Neural cell (in vitro differentiated cells): ENCODE results near the gene SMTNL2. TPM values are rescaled to one million over a fixed set of nuclear protein-coding genes. Genes with fewer than 3 reads are reported as not detected.

Experiments used
- H2AFZ ChIP-seq: fragments of 200-600, 300-800 bp; sonication (generic), shearing (Covaris generic); 2 replicates; pipeline ENCODE4 v1.6.0; 2014; ENCODE audit warnings: low read depth, mild to moderate bottlenecking, antibody characterized with exemption, low read length, moderate library complexity
- H3F3A ChIP-seq: fragments of 200-600 bp; shearing (Covaris generic); 2 replicates; pipeline ENCODE4 v1.6.1; 2016; ENCODE audit warnings: mild to moderate bottlenecking, moderate library complexity, mixed read lengths, antibody characterized with exemption, low read length; ENCODE audit not compliant: insufficient read depth, poor library complexity, severe bottlenecking
- H3K27ac ChIP-seq: fragments of 200-600, 300-800 bp; sonication (generic), shearing (Covaris generic); 2 replicates; pipeline ENCODE4 v1.5.1; 2014; ENCODE audit warnings: mild to moderate bottlenecking, low read length, moderate library complexity
- H3K27me3 ChIP-seq: fragments of 300-800, 200-600 bp; sonication (generic), shearing (Covaris generic); 2 replicates; pipeline ENCODE4 v1.6.0; 2014; ENCODE audit warnings: mild to moderate bottlenecking, low read depth, low read length, moderate library complexity; ENCODE audit not compliant: insufficient read depth
- H3K36me3 ChIP-seq: fragments of 300-800, 200-600 bp; sonication (generic), shearing (Covaris generic); 2 replicates; pipeline ENCODE4 v1.5.1; 2014; ENCODE audit warnings: mild to moderate bottlenecking, antibody characterized with exemption, low read length, moderate library complexity; ENCODE audit not compliant: insufficient read depth
- H3K4me2 ChIP-seq: fragments of 300-800, 200-600 bp; sonication (generic), shearing (Covaris generic); 2 replicates; pipeline ENCODE4 v1.6.0; 2014; ENCODE audit warnings: mild to moderate bottlenecking, low read length
- H3K4me3 ChIP-seq: fragments of 300-800, 200-600 bp; sonication (generic), shearing (Covaris generic); 2 replicates; pipeline ENCODE4 v1.5.1; 2014; ENCODE audit warnings: mild to moderate bottlenecking, low read length, moderate library complexity
- H3K79me2 ChIP-seq: fragments of 200-600 bp; shearing (Covaris generic); replicated peaks from 2 replicates; pipeline ENCODE4 v1.6.0; 2014; ENCODE audit warnings: mild to moderate bottlenecking, low read length, moderate library complexity; ENCODE audit not compliant: insufficient read depth
- H3K9ac ChIP-seq: fragments of 300-800, 200-600 bp; sonication (generic), shearing (Covaris generic); 2 replicates; pipeline ENCODE4 v1.6.1; 2016; ENCODE audit warnings: mild to moderate bottlenecking, low read length, mixed read lengths
- H3K9me2 ChIP-seq: fragments of 200-600 bp; shearing (Covaris generic); 2 replicates; pipeline ENCODE4 v1.6.1; 2016; ENCODE audit warnings: mild to moderate bottlenecking, low read length, mixed read lengths; ENCODE audit not compliant: insufficient read depth
- H3K9me3 ChIP-seq: fragments of 200-600, 300-800 bp; sonication (generic), shearing (Covaris generic); 2 replicates; pipeline ENCODE4 v1.6.1; 2016; ENCODE audit warnings: mild to moderate bottlenecking, mixed run types, low read length, moderate library complexity, mixed read lengths
- H4K20me1 ChIP-seq: fragments of 200-600 bp; shearing (Covaris generic); 2 replicates; pipeline ENCODE4 v1.6.1; 2016; ENCODE audit warnings: mild to moderate bottlenecking, mixed run types; ENCODE audit not compliant: insufficient read depth
- EP300 ChIP-seq: fragments of 450-650 bp; conservative IDR thresholded peaks from 2 replicates; pipeline ENCODE4 v1.6.1; 2014; ENCODE audit warnings: antibody characterized with exemption, mild to moderate bottlenecking, moderate library complexity; ENCODE audit not compliant: poor library complexity, severe bottlenecking
- EZH2 ChIP-seq: fragments of 200-600, 300-800 bp; shearing (Covaris generic), sonication (generic); IDR thresholded peaks from 2 replicates; pipeline ENCODE4 v1.6.1; 2014; ENCODE audit warnings: antibody characterized with exemption, low read length, borderline replicate concordance, mild to moderate bottlenecking; ENCODE audit not compliant: insufficient read depth, poor library complexity, severe bottlenecking
- MXI1 ChIP-seq: fragments of 450-650 bp; conservative IDR thresholded peaks from 2 replicates; pipeline ENCODE4 v1.6.1; 2014; ENCODE audit warnings: antibody characterized with exemption, mild to moderate bottlenecking; ENCODE audit not compliant: poor library complexity, severe bottlenecking
- POLR2AphosphoS5 ChIP-seq: IDR thresholded peaks from 2 replicates; pipeline ENCODE4 v1.6.1; 2012
- RAD21 ChIP-seq: fragments of 450-650 bp; conservative IDR thresholded peaks from 2 replicates; pipeline ENCODE4 v1.6.1; 2014; ENCODE audit warnings: antibody characterized with exemption, mild to moderate bottlenecking, moderate library complexity
- SMC3 ChIP-seq: fragments of 450-650 bp; conservative IDR thresholded peaks from 2 replicates; pipeline ENCODE4 v1.6.1; 2014; ENCODE audit warnings: antibody characterized with exemption, mild to moderate bottlenecking, moderate library complexity; ENCODE audit not compliant: poor library complexity
- TAF1 ChIP-seq: IDR thresholded peaks from 2 replicates; pipeline ENCODE4 v1.6.1; 2012; ENCODE audit warnings: low read depth
- polyA plus RNA-seq: library from polyadenylated mRNA; depleted of rRNA; stranded (reverse); fragments of >200 nt; gene quantifications from 2 replicates; pipeline ENCODE4 v1.2.3, GENCODE V29; 2014
- TF ChIP-seq, protein P1 (sequence below): fragments of 450-650 bp; IDR thresholded peaks from 2 replicates; pipeline ENCODE4 v1.5.1; 2014; ENCODE audit warnings: antibody characterized with exemption, mild to moderate bottlenecking, moderate library complexity; ENCODE audit not compliant: poor library complexity, severe bottlenecking
- TF ChIP-seq, protein P2 (sequence below): IDR thresholded peaks from 2 replicates; pipeline ENCODE4 v1.6.1; 2012; ENCODE audit warnings: borderline replicate concordance

SMTNL2 gene
- polyA plus RNA-seq, 1 donor from 2014 or later = 0.81 TPM

DNA sequence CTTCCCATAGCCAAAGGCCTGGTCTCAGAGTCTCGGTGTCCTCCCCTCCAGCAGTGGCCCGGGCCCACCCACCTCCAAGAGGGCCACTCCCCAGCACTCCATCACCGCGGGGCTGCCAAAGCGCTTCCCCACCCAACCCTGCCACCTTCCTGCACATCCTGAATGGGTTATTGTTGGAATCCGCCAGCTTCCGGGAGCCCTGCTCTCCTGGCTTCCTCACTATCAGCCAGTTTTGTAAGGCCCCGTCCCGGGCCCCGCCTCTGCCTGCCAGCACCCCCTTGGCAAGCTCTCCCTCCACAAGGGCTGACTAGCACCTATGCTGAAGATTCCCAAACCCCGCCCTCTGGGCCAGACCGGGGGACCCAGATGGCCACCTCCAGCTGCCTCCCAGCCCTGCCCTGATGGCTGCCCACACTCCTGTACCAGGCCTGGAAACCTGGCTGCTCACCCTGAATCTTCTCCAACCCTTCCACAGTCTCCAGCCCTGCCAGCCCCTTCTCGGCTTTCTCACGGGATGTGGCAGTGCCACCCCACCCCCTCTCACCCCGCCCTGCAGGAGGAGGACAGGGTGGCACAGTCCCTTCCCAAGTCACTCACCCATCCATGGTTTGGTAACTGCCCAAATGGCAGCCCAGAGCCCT is 43.5 kb upstream of the SMTNL2 start:
- H3K9me3 ChIP-seq = no peaks in the 10 kb centered on the region
- H3K9me2 ChIP-seq = no peaks in the 10 kb centered on the region
- H3K9ac ChIP-seq = no peak overlapping the region
- H3K36me3 ChIP-seq = no peaks in the 10 kb centered on the region
- no peaks in the 10 kb centered on the region for H4K20me1 ChIP-seq
- no peak overlapping the region for H3K27ac ChIP-seq
- H3K4me3 ChIP-seq = no peak overlapping the region
- H3K27me3 ChIP-seq = no peaks in the 10 kb centered on the region
- TF ChIP-seq POLR2AphosphoS5 = no peak
- no peak for TF ChIP-seq SMC3
- no peak for TF ChIP-seq RAD21
- TF ChIP-seq, protein P1, sequence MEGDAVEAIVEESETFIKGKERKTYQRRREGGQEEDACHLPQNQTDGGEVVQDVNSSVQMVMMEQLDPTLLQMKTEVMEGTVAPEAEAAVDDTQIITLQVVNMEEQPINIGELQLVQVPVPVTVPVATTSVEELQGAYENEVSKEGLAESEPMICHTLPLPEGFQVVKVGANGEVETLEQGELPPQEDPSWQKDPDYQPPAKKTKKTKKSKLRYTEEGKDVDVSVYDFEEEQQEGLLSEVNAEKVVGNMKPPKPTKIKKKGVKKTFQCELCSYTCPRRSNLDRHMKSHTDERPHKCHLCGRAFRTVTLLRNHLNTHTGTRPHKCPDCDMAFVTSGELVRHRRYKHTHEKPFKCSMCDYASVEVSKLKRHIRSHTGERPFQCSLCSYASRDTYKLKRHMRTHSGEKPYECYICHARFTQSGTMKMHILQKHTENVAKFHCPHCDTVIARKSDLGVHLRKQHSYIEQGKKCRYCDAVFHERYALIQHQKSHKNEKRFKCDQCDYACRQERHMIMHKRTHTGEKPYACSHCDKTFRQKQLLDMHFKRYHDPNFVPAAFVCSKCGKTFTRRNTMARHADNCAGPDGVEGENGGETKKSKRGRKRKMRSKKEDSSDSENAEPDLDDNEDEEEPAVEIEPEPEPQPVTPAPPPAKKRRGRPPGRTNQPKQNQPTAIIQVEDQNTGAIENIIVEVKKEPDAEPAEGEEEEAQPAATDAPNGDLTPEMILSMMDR = no peak
- TF ChIP-seq EZH2 = no peak
- TF ChIP-seq, protein P2, sequence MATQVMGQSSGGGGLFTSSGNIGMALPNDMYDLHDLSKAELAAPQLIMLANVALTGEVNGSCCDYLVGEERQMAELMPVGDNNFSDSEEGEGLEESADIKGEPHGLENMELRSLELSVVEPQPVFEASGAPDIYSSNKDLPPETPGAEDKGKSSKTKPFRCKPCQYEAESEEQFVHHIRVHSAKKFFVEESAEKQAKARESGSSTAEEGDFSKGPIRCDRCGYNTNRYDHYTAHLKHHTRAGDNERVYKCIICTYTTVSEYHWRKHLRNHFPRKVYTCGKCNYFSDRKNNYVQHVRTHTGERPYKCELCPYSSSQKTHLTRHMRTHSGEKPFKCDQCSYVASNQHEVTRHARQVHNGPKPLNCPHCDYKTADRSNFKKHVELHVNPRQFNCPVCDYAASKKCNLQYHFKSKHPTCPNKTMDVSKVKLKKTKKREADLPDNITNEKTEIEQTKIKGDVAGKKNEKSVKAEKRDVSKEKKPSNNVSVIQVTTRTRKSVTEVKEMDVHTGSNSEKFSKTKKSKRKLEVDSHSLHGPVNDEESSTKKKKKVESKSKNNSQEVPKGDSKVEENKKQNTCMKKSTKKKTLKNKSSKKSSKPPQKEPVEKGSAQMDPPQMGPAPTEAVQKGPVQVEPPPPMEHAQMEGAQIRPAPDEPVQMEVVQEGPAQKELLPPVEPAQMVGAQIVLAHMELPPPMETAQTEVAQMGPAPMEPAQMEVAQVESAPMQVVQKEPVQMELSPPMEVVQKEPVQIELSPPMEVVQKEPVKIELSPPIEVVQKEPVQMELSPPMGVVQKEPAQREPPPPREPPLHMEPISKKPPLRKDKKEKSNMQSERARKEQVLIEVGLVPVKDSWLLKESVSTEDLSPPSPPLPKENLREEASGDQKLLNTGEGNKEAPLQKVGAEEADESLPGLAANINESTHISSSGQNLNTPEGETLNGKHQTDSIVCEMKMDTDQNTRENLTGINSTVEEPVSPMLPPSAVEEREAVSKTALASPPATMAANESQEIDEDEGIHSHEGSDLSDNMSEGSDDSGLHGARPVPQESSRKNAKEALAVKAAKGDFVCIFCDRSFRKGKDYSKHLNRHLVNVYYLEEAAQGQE = no peak
- TF ChIP-seq EP300 = no peak
- no peak for TF ChIP-seq TAF1
- TF ChIP-seq MXI1 = no peak
- H3F3A ChIP-seq = no peaks in the 10 kb centered on the region
- no peak overlapping the region for H2AFZ ChIP-seq
- no peak overlapping the region for H3K4me2 ChIP-seq
- no peaks in the 10 kb centered on the region for H3K79me2 ChIP-seq

DNA sequence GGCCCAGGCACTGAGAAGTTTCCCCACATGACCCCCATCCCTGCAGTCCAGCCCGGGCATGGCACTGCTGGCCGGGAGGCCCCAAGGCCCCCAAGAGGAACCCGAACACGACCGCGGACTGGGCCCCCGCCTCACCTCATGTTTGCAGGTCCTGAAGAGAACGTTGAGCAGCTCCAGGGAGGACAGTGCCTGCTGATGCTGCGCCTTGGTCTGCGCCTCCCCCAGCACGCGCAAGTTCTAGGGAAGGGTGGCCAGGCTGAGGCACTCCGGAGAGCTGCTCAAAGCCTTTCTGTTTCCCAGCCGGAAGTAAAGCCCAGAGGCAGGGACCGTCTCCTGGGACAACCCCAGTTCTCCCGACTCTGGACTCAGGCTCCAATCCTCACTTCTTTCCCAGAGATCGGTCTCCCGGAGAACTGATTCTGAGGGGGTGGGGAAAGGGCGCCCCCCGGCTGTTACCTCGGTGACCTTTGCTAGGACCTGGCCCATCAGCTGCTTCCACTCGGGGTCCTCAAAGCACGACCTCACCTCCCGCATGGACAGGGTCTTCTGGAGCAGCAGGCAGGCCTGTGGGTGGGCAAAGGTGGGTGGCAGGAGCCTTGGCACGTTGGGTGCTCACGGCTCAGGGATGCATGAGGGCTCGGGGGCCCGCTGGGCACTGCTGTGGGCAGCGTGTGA is 42.9 kb upstream of the SMTNL2 start:
- Histone ChIP-seq H3K4me3 (no peak overlapping the region), H3K9me3 (no peaks in the 10 kb centered on the region), H4K20me1 (no peaks in the 10 kb centered on the region), H3K79me2 (no peaks in the 10 kb centered on the region), H3K9ac (no peak overlapping the region), H3K27me3 (no peaks in the 10 kb centered on the region), H3K27ac (no peak overlapping the region), H2AFZ (no peak overlapping the region), H3K36me3 (no peaks in the 10 kb centered on the region), H3K9me2 (no peaks in the 10 kb centered on the region), H3F3A (no peaks in the 10 kb centered on the region), H3K4me2 (no peak overlapping the region)
- TF ChIP-seq POLR2AphosphoS5 (no peak), MXI1 (no peak), EP300 (no peak), RAD21 (no peak), SMC3 (no peak), EZH2 (no peak), TAF1 (no peak)
- TF ChIP-seq, protein P2 = no peak
- TF ChIP-seq, protein P1 = no peak
